GM03348 (cell line): ENCODE results near the gene GLI1.
A peak's percentile ranks its signal among the peaks of the same experiment; 100 is the strongest.

Experiments used
- DNase-seq: peaks from one replicate; pipeline ENCODE4 v3.0.0; 2012; ENCODE audit warnings: low spot score

The GLI1 gene

GRCh38 chr12:57461276-57461916 is 1.8 kb downstream of the GLI1 start:
- peak; percentile 87 for DNase-seq

GRCh38 chr12:57461917-57462250 is 2.3 kb downstream of the GLI1 start:
- peak; percentile 27 for DNase-seq

GRCh38 chr12:57462251-57462911 is 2.8 kb downstream of the GLI1 start:
- peak; percentile 92 for DNase-seq

- DNase-seq = no peak
These were observed 3.3 kb downstream of the GLI1 start for GRCh38 chr12:57462912-57463253.

GRCh38 chr12:57464569-57464968 is 5.0 kb downstream of the GLI1 start:
- no peak for DNase-seq

- DNase-seq = no peak
These were observed 5.6 kb downstream of the GLI1 start for GRCh38 chr12:57465030-57465746.

GRCh38 chr12:57465747-57466505 is 6.3 kb downstream of the GLI1 start:
- DNase-seq = no peak

GRCh38 chr12:57467212-57467874 is 7.8 kb downstream of the GLI1 start:
- no peak for DNase-seq

- no peak for DNase-seq
These were observed 8.3 kb downstream of the GLI1 start for GRCh38 chr12:57467915-57468314.

- DNase-seq = no peak
These were observed 9.9 kb downstream of the GLI1 start for GRCh38 chr12:57469296-57470164.

- DNase-seq = no peak
These were observed 10.8 kb downstream of the GLI1 start for GRCh38 chr12:57470286-57470969.

- no peak for DNase-seq
These were observed 11.5 kb downstream of the GLI1 start for GRCh38 chr12:57470970-57471656.

- no peak for DNase-seq
These were observed 12.1 kb downstream of the GLI1 start for GRCh38 chr12:57471661-57472060.

- DNase-seq = no peak
These were observed 12.8 kb downstream of the GLI1 start for GRCh38 chr12:57472391-57472790.

- DNase-seq = no peak
These were observed 13.8 kb downstream of the GLI1 start for GRCh38 chr12:57473392-57473791.

GRCh38 chr12:57473886-57474285 is 14.3 kb downstream of the GLI1 start:
- no peak for DNase-seq

- no peak for DNase-seq
These were observed 14.8 kb downstream of the GLI1 start for GRCh38 chr12:57474430-57474829.

- DNase-seq = no peak
These were observed 15.3 kb downstream of the GLI1 start for GRCh38 chr12:57474862-57475261.

GRCh38 chr12:57475271-57476161 is 15.9 kb downstream of the GLI1 start:
- DNase-seq = peak; percentile 54
